GM19025 (cell line): Measurements from ENCODE around the gene FBXW5.

Experiments used
- ATAC-seq: cut with Tn5 transposase; IDR thresholded peaks from one replicate; pipeline ENCODE4 v1.9.1; 2021; ENCODE audit warnings: mild to moderate bottlenecking, low read depth, moderate library complexity; ENCODE audit not compliant: unreplicated experiment

Gene FBXW5

GRCh38 chr9:136951541-136952320 lies 7.2 kb upstream of the FBXW5 start, which contains the start of gene LCN12:
Gene LCN12 (plus strand): TSS chr9:136952273. CDS start chr9:136952328, 55 bp downstream.
- no peak for ATAC-seq

GRCh38 chr9:136950656-136951276 lies 6.2 kb upstream of the FBXW5 start:
- no peak for ATAC-seq

DNA sequence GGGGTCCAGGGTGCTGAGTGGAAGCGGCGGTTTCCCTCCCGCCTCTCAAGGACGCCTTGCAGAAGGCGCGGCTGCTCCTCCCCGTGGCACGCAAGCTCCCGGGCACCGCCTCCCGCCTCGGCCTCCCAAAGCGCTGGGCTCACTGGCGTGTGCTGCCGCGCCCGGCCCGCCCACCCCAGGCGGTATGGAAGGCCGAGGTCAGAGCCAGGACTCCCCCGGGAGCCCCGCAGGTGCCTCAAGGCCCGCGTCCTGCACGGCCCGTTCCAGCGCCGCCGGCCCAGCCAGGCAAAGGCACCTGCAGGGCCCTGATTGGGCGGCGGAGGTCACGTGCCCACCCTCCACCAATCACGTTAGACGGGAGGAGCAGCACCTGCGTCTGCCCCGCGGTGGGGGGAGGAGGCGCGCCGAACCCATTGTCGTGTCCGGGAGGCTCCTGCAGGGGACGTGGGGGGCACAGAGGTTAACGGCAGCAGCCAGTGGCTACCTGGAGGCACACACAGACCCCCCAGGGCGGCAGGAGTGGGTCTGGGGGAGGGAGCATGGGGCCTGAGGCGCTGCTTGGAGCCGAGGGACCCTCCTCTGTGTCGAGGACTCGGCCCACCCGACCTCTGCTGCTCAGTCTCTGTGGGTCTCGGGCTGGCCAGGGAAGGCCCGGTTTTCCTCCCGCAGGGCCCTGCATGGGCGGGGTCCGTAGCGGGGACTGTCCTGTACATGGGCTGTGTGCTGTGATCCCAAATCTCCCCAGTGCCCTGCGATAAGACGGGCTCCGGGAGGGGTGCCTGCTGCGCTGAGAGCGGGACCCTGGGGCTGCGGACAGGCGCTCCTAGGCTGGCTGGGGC lies 5.5 kb upstream of the FBXW5 start:
- peak; percentile 93 for ATAC-seq

GRCh38 chr9:136949239-136949816 lies 4.8 kb upstream of the FBXW5 start:
- no peak for ATAC-seq

GRCh38 chr9:136947955-136948510 lies 3.5 kb upstream of the FBXW5 start:
- ATAC-seq = no peak

GRCh38 chr9:136947028-136947891 lies 2.7 kb upstream of the FBXW5 start:
- ATAC-seq = no peak

- no peak for ATAC-seq
These were observed 1.9 kb upstream of the FBXW5 start for GRCh38 chr9:136946228-136947027.

DNA sequence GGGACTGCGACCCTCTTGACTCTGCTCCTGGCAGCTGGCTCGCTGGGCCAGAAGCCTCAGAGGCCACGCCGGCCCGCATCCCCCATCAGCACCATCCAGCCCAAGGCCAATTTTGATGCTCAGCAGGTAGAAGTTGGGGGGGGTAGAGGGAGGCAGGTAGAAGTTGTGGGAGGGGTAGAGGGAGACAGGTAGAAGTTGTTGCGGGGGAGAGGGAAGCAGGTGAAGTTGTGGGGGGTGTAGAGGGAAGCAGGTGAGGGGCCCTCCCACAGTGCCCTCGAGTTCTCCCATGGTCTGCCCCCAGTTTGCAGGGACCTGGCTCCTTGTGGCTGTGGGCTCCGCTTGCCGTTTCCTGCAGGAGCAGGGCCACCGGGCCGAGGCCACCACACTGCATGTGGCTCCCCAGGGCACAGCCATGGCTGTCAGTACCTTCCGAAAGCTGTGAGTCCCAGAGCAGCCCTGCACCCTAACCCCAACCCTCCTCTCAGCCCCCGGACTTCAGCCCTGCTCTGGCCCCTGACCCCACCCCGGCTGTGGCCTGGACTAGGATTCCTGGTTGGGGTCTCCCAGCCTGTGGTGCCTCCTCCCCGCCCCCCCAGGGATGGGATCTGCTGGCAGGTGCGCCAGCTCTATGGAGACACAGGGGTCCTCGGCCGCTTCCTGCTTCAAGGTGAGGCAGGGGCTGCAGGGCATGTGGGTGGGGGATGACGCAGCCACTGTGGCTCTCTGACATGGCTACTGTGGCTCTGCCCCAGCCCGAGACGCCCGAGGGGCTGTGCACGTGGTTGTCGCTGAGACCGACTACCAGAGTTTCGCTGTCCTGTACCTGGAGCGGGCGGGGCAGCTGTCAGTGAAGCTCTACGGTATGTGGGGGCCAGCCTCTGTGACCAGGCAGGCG lies 1.0 kb upstream of the FBXW5 start:
- no peak for ATAC-seq

DNA sequence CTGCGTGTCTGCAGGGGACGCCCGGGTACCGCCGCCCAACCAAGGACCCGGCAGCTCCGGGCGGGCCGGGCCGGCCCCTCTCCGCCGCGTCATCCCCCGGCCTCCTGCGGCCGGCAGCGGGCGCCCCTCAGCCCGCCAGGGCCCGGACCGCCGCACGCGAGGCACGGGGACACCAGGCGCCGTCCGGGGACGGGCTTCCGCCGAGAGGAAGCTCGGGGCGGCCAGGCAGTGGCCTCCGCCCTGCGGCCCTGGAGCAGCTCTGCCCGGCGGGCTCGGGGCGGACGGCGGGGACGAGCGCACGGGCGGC lies 373 bp downstream of the FBXW5 start:
- ATAC-seq = peak; percentile 33

DNA sequence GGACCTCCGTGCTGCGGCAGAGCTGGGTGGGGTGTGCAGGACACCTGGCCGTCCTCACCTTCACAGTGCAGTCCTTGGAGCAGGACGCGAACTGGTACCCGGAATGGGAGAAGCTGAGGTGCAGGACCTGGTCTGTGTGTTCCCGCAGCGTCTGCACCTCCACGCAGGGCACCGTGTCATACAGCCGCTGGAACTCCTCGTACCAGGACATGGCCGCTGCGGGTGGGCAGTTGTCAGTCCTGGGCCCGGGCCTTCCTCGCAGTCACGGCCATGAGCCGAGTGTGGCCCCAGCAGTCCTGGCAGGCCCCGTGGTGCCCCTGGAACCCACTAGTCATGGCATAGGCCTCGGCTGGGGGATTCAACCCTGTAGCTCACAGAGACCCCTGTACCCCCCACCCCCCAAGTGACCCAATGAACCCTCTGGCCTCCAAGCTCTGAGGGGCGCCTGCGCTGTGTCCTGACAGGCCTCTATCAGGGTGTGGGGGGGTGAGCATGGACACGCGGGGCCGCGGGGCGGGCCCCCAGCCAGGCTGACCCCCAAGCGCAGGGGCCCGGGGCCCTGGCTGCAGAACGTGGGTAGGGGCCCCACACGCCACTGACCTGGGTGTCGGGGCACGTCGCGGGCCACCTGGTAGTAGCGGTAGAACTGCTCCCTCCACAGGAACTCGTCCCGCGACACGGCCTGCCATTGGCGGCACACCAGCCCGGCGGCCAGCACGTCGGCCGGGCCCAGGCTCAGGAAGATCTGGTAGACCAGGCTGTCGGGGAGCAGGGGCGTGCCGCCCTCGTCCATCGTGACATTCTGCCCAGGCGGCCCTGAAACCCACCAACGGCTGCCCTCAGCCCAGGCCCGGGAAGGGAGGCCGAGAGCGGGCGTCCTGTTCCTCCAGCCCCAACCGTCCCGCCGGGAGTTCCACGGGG lies 987 bp downstream of the FBXW5 start:
- peak; percentile 6 for ATAC-seq

- ATAC-seq = no peak
These were observed 1.7 kb downstream of the FBXW5 start for GRCh38 chr9:136942881-136943230.

DNA sequence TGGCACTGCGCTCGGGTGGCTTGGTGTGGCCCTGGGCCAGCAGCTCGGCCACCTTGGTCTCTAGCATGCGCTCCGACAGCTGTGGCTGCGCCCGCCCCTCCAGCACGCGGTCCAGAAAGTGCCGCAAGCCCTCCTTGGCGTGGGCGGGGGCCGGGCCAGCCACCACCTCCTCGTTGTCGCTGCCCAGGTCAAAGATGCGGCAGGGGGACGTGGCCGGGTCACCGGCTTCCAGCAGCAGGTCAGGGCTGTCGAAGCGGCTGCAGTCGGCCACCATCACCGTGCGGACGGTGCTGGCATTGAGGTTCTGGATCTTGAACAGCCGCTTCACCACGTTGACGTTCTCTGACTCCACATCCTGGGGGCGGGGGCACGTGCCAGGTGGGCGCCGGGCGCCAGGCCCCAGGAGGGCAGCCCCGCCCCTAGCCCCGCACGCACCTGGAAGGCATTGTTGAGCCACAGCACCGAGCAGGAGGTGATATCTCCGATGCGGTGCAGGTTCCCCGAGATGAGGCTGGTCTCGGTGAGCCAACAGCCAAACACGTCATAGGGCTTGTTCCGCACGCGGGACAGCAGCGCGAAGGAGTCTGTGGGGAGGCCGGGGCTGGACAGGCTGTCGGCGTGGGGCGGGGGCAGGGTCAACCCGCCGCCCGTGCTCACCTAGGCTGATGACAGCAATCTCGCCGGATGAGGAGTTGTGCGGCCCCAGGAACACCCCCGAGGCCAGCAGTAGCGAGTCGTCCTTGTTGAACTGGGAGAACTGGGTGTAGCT lies 2.2 kb downstream of the FBXW5 start:
- ATAC-seq = no peak

DNA sequence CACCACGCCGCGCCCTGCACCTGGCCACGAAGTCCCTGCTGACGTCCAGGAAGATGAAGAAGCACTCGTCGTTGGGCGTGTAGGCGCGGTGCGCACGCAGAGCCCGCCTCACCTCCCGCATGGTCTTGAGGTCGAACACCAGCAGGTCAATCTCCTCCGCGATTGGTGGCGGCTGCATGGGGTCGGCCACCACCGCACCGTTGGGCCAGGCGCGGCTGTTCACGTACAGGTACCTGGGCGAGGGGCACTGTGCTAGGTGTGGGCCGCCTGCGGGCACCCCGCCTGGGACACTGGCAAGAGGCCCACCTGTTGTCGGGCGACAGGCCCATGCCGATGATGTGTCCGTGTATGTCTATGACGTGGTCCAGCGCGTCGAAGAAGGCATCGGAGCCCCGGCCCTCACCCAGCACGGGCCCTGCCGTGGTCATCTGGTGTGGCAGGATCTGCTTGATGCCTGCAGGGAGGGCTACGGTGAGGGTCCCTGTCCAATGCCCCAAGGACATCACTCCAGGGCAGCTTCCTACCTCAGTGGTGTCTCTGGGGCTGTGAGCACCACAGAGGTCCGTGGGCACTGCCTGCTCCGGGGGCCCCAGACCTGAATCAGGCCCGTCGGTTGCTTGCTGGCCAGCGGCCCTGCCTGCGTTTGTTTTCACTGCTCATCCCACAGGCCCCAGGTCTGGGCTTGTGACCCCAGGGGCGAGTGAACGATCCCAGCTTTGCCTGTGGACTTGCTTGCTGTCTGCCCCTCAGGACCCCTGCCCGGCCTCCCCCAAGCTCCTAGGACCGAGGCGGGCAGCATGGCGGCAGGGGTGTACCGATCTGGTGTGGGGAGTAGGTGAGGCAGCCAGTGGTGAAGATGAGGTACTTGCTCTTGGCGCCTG lies 3.1 kb downstream of the FBXW5 start:
- no peak for ATAC-seq

DNA sequence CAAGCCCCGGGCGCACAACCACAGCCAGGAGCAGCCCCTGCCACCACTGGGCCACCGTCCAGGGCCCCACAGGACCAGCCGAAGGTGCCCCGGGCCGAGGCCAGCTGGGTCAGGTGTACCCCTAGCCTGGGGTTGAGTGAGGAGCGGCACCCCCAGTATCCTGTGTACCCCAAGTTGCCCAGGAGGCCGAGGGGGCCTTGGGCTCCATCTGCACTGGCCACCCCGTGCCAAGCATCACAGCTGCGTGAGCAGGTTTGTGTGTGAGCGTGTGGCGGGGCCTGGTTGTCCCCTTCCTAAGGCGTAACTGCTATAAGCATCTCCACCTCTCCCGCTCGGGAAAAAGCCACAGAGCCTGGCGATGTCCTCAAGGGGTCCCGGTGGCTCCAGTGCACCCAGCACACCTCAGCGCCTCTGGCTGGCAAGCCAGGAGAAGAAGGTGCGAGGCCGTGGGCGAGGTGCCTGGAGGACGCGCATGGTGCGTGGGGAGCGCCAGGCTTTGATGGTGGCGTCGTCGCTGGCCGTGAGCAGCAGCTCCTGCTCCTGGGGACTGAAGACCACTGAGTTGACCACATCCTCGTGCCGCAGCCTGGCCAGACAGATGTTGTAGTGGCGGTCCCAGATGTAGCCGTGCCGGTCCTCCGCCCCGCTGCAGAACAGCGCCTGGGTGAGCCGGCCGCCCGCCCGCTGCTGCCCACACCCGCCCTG lies 3.9 kb downstream of the FBXW5 start:
- no peak for ATAC-seq
